HepG2 (cell line): ENCODE results near the gene MED25. TPM values are rescaled to one million over a fixed set of nuclear protein-coding genes. Genes with fewer than 3 reads are reported as not detected.

Experiments
- ATAC-seq: fragments of 200-7000 bp; cut with Tn5 transposase; 3 replicates; pipeline ENCODE4 v1.9.1; 2020; ENCODE audit warnings: mild to moderate bottlenecking, moderate library complexity
- BruUV-seq: library from RNA; stranded (reverse); fragments of 400-500 nt; replicated peaks from 2 replicates; lab custom pipeline; 2021; lab: Mats Ljungman, UMichigan
- CTCF ChIA-PET: fragments of 300-600 bp; formaldehyde crosslinking; extraction: SDS; loops from one replicate; lab custom pipeline; 2021; ENCODE audit warnings: low total read pairs, inconsistent platforms, low intra/inter-chr PET ratio; lab: Yijun Ruan, JAX
- POLR2A ChIA-PET: fragments of 350-600 bp; sonication (Branson Sonifier 250); formaldehyde crosslinking; loops from one replicate; lab custom pipeline; 2020; ENCODE audit warnings: antibody characterized with exemption, inconsistent platforms; lab: Yijun Ruan, JAX
- DNase-seq: peaks from one replicate; pipeline ENCODE4 v3.0.0-alpha.2; 2015; ENCODE audit warnings: low spot score
- FAIRE-seq: peaks from 3 replicates; lab custom pipeline; 2011; peaks lifted over from hg19 to GRCh38; lab: Jason Lieb, UNC
- H2AFZ ChIP-seq: one replicate; pipeline ENCODE4 v1.6.1; 2011; ENCODE audit warnings: low read length, inconsistent platforms
- H3K27ac ChIP-seq: fragments of 300-600 bp; 3 replicates; pipeline ENCODE4 v1.8.0; 2011; ENCODE audit warnings: mixed run types, mild to moderate bottlenecking, mixed read lengths, low read length, inconsistent platforms; ENCODE audit not compliant: insufficient read depth; ENCODE audit errors: extremely low read length
- H3K27me3 ChIP-seq, 2 experiments: fragments of 200-600 bp in 1 of 2; 2 replicates in 1 of 2; 3 replicates in 1 of 2; pipeline versions ENCODE4 v1.6.0 to v1.8.0; 2011; ENCODE audit warnings: low read length in 2 of 2, mild to moderate bottlenecking in 2 of 2, moderate library complexity in 2 of 2, inconsistent platforms in 1 of 2; ENCODE audit not compliant: insufficient read depth in 2 of 2, control insufficient read depth in 1 of 2
- H3K36me3 ChIP-seq, 2 experiments: fragments of 200-600 bp in 1 of 2; replicated peaks in 1 of 2; 2 replicates in 1 of 2; 3 replicates in 1 of 2; pipeline versions ENCODE4 v1.5.1 to v1.8.0; 2011; ENCODE audit warnings: low read length in 2 of 2, inconsistent platforms in 1 of 2; ENCODE audit not compliant: insufficient read depth in 2 of 2, control insufficient read depth in 1 of 2
- H3K4me1 ChIP-seq: 2 replicates; pipeline ENCODE4 v1.5.1; 2012; ENCODE audit warnings: low read length, inconsistent platforms; ENCODE audit not compliant: insufficient read depth
- H3K4me2 ChIP-seq: 2 replicates; pipeline ENCODE4 v1.6.0; 2011; ENCODE audit warnings: low read depth, low read length, inconsistent platforms
- H3K4me3 ChIP-seq, 3 experiments: fragments of 200-600 bp in 1 of 3; sonication (generic), shearing (Covaris generic) in 1 of 3; replicated peaks in 1 of 3; 2 replicates each; pipeline ENCODE4 v1.5.1; 2011 to 2016; ENCODE audit warnings: low read length in 3 of 3, inconsistent platforms in 2 of 3, low read depth in 2 of 3, mild to moderate bottlenecking in 2 of 3, control low read depth in 1 of 3, mixed read lengths in 1 of 3; ENCODE audit not compliant: insufficient read depth in 1 of 3
- H3K79me2 ChIP-seq: one replicate; pipeline ENCODE4 v1.6.1; 2011; ENCODE audit warnings: low read length, inconsistent platforms; ENCODE audit not compliant: insufficient read depth
- H3K9ac ChIP-seq: 2 replicates; pipeline ENCODE4 v1.6.0; 2011; ENCODE audit warnings: mild to moderate bottlenecking, low read depth, low read length, inconsistent platforms; ENCODE audit not compliant: insufficient read depth
- H3K9me3 ChIP-seq: 2 replicates; pipeline ENCODE4 v1.5.1; 2012; ENCODE audit warnings: mild to moderate bottlenecking, low read length
- H4K20me1 ChIP-seq: 2 replicates; pipeline ENCODE4 v1.6.0; 2011; ENCODE audit warnings: inconsistent platforms, mild to moderate bottlenecking, low read length, moderate library complexity; ENCODE audit not compliant: insufficient read depth
- CBFB ChIP-seq: sonication (generic); formaldehyde crosslinking; IDR thresholded peaks from 2 replicates; pipeline ENCODE4 v1.4.0; 2020; ENCODE audit warnings: missing genetic modification reagents
- CREB1 ChIP-seq, 2 experiments: fragments of 450-650 bp in 1 of 2; IDR thresholded peaks; 2 replicates each; pipeline ENCODE4 v1.6.1; 2016 to 2017; ENCODE audit warnings: control low read depth in 1 of 2, mild to moderate bottlenecking in 1 of 2, missing compliant biosample characterization in 1 of 2, missing genetic modification characterization in 1 of 2
- HCFC1 ChIP-seq: fragments of 150-350 bp; IDR thresholded peaks from 2 replicates; pipeline ENCODE4 v1.6.1; 2014; ENCODE audit warnings: low read depth, low read length
- MTA3 ChIP-seq: sonication (generic); formaldehyde crosslinking; IDR thresholded peaks from 2 replicates; pipeline ENCODE4 v1.4.0; 2020; ENCODE audit warnings: missing genetic modification reagents
- NFE2L2 ChIP-seq: fragments of 150-350 bp; IDR thresholded peaks from 2 replicates; pipeline ENCODE4 v1.6.1; 2014; ENCODE audit warnings: low read length
- TCF7L2 ChIP-seq: IDR thresholded peaks from 2 replicates; pipeline ENCODE4 v1.6.1; 2011; ENCODE audit warnings: mild to moderate bottlenecking, low read depth, low read length, moderate library complexity
- U2AF2 ChIP-seq: fragments of 200-400 bp; formaldehyde crosslinking; IDR thresholded peaks from 2 replicates; pipeline ENCODE4 v1.6.1; 2017; ENCODE audit warnings: low read depth, mild to moderate bottlenecking, low read length
- ZIK1 ChIP-seq: sonication (generic); formaldehyde crosslinking; IDR thresholded peaks from 2 replicates; pipeline ENCODE4 v1.5.0; 2020; ENCODE audit warnings: mild to moderate bottlenecking, low read depth, missing genetic modification reagents, borderline replicate concordance
- ZNF205 ChIP-seq: IDR thresholded peaks from 2 replicates; pipeline ENCODE4 v1.6.1; 2018; ENCODE audit warnings: missing biosample characterization, missing genetic modification reagents
- ZNF333 ChIP-seq: sonication (generic); formaldehyde crosslinking; IDR thresholded peaks from 2 replicates; pipeline ENCODE4 v1.4.0; 2020; ENCODE audit warnings: mild to moderate bottlenecking, missing genetic modification reagents, borderline replicate concordance
- ZSCAN20 ChIP-seq: sonication (generic); formaldehyde crosslinking; IDR thresholded peaks from 2 replicates; pipeline ENCODE4 v1.4.0; 2020; ENCODE audit warnings: missing genetic modification reagents, mild to moderate bottlenecking, borderline replicate concordance
- WGBS: methylation state at CpG from one replicate; pipeline ENCODE4 v1.1.6; 2017; ENCODE audit warnings: low lambda C conversion rate; 5-methylcytosine and 5-hydroxymethylcytosine counted together
- in situ Hi-C: cut with HindIII; loops from 2 replicates; pipeline ENCODE4 v1.10.0; 2017; ENCODE audit warnings: low pct_unique_long_range_greater_than_20kb; ENCODE audit not compliant: extremely low pct_ligation_motif_present
- intact Hi-C: fragments of 100-400 bp; cut with micrococcal nuclease; formaldehyde crosslinking; loops from one replicate; pipeline ENCODE4 v1.10.0; 2022; ENCODE audit not compliant: unreplicated experiment
- polyA plus RNA-seq, 8 experiments: library from polyadenylated mRNA; depleted of rRNA in 3 of 8; stranded (reverse) in 7 of 8; unstranded in 1 of 8; fragments of >200 nt; fragmentation: Illumina TruSeq in 4 of 8; extraction: Trizol in 4 of 8; gene quantifications; 2 replicates each; pipeline versions ENCODE4 v1.2.1 to v1.2.3, GENCODE V29; 2011 to 2016; ENCODE audit warnings: low read depth in 4 of 8, missing spikeins in 1 of 8, mixed read lengths in 1 of 8; ENCODE audit not compliant: insufficient read depth in 1 of 8
- total RNA-seq, 5 experiments: library from RNA; depleted of rRNA; stranded (reverse); fragments of >200 nt; fragmentation: Illumina TruSeq; extraction: Trizol; gene quantifications; 2 replicates each; pipeline ENCODE4 v1.2.3, GENCODE V29; 2016; ENCODE audit warnings: low read depth in 1 of 5
- TF ChIP-seq, protein P1 (sequence below): sonication (generic); formaldehyde crosslinking; IDR thresholded peaks from 2 replicates; pipeline ENCODE4 v1.5.1; 2020; ENCODE audit warnings: mild to moderate bottlenecking, missing genetic modification reagents, borderline replicate concordance
- TF ChIP-seq, protein P2 (sequence below): sonication (generic); formaldehyde crosslinking; IDR thresholded peaks from 2 replicates; pipeline ENCODE4 v1.5.0; 2020; ENCODE audit warnings: mild to moderate bottlenecking, missing genetic modification reagents
- TF ChIP-seq, protein P3 (sequence below): sonication (generic); formaldehyde crosslinking; IDR thresholded peaks from 2 replicates; pipeline ENCODE4 v1.4.0; 2020; ENCODE audit warnings: missing genetic modification reagents

Gene MED25
- total and polyA plus RNA-seq, 2 of the 13 experiments (the other 11 are each of a cell fraction or from before 2014, with no cell fraction given), result 11.1 to 15.1 TPM

DNA sequence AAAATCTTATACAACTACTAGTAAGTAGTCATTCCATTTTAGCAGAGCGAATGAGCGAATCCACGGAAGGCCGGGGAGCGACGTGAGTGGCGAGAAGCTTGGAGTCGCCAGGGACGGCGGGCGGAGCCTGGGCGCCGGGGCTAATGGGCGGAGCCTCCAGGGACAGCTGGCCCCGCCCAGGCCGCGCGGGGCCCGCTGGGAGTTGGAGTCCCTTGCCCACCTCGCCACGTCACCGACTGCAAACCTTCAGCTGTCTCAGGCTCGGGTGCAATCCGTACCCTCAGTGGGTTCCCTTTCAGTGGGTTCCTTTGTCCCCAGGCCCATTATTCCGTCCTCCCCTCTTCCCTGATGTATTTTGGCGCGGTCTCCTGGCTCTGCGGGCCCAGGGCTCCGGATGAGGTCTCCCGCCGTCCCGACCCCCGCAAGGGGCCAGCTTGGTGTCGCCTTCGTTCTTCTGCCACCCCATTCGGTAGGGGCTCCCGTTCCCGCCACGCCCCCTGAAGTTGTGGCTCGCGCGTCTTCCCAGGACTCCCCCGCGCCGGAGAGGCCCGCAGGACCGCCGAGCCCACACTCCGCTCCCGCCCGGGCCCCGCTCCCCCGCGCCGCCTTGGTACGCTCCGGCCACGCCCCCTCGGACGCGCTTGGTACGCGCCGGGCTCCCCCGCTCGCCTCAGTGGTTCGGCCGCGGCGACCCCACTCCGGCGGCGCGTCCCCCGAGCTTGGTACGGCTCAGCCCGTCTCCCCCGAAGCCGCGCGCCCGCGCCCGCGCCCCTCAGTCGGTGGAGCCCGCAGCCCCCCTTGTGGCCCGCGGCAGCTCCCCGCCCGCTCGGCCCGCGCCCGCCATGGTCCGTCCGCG, 32.6 kb downstream of the MED25 start, which contains the start of gene PTOV1:
Gene PTOV1, plus strand, starts transcription at position 673 of the 856 bp plus-strand sequence.
- BruUV-seq, result TSS peak; percentile 82
- Histone ChIP-seq H3K4me1 (peaks cover 30% of the 10 kb centered on the region), H3K4me3 (peak within 1 kb of the TSS; percentile 89 to 93 (median 90)), H2AFZ (no peak within 1 kb of the TSS), H3K79me2 (peaks cover 24% of the 10 kb centered on the region), H3K4me2 (peak within 1 kb of the TSS; percentile 89), H3K9ac (peak within 1 kb of the TSS; percentile 96), H4K20me1 (peaks cover 23% of the 10 kb centered on the region), H3K27me3 (no peaks in the 10 kb centered on the region; a peak in 1 of 5 replicates), H3K27ac (peak within 1 kb of the TSS; percentile 100), H3K36me3 (peaks cover 13 to 17% of the 10 kb centered on the region in 2 experiments; a peak in 4 of 5 replicates), H3K9me3 (no peaks in the 10 kb centered on the region)
- DNase-seq, result peak; percentile 90
- FAIRE-seq, result peak; percentile 83
- ChIA-PET CTCF (no interaction called here), POLR2A (interaction anchor here (0.6 to 3.1 kb wide), 13 partner anchors 10 to 165 kb away, joined by 3 to 29 read pairs (median 7); partner anchors contain the start of genes AKT1S1, AP2A1, ATF5 and NUP62)
- in situ Hi-C loops (no loop called here), intact Hi-C loops (no loop called here)
- ATAC-seq, result peak; percentile 84
- 21% methylated on average over 22 of the region's 98 CpGs for WGBS
- no peak for TF ChIP-seq U2AF2
- TF ChIP-seq MTA3 (CRISPR knock-in tag), result no peak
- TF ChIP-seq ZNF205, result no peak
- no peak for TF ChIP-seq NFE2L2
- TF ChIP-seq HCFC1, result peak; percentile 82
- no peak for TF ChIP-seq ZSCAN20 (CRISPR knock-in tag)
- TF ChIP-seq, protein P1, sequence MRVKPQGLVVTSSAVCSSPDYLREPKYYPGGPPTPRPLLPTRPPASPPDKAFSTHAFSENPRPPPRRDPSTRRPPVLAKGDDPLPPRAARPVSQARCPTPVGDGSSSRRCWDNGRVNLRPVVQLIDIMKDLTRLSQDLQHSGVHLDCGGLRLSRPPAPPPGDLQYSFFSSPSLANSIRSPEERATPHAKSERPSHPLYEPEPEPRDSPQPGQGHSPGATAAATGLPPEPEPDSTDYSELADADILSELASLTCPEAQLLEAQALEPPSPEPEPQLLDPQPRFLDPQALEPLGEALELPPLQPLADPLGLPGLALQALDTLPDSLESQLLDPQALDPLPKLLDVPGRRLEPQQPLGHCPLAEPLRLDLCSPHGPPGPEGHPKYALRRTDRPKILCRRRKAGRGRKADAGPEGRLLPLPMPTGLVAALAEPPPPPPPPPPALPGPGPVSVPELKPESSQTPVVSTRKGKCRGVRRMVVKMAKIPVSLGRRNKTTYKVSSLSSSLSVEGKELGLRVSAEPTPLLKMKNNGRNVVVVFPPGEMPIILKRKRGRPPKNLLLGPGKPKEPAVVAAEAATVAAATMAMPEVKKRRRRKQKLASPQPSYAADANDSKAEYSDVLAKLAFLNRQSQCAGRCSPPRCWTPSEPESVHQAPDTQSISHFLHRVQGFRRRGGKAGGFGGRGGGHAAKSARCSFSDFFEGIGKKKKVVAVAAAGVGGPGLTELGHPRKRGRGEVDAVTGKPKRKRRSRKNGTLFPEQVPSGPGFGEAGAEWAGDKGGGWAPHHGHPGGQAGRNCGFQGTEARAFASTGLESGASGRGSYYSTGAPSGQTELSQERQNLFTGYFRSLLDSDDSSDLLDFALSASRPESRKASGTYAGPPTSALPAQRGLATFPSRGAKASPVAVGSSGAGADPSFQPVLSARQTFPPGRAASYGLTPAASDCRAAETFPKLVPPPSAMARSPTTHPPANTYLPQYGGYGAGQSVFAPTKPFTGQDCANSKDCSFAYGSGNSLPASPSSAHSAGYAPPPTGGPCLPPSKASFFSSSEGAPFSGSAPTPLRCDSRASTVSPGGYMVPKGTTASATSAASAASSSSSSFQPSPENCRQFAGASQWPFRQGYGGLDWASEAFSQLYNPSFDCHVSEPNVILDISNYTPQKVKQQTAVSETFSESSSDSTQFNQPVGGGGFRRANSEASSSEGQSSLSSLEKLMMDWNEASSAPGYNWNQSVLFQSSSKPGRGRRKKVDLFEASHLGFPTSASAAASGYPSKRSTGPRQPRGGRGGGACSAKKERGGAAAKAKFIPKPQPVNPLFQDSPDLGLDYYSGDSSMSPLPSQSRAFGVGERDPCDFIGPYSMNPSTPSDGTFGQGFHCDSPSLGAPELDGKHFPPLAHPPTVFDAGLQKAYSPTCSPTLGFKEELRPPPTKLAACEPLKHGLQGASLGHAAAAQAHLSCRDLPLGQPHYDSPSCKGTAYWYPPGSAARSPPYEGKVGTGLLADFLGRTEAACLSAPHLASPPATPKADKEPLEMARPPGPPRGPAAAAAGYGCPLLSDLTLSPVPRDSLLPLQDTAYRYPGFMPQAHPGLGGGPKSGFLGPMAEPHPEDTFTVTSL (CRISPR knock-in tag), result no peak
- TF ChIP-seq, protein P2, sequence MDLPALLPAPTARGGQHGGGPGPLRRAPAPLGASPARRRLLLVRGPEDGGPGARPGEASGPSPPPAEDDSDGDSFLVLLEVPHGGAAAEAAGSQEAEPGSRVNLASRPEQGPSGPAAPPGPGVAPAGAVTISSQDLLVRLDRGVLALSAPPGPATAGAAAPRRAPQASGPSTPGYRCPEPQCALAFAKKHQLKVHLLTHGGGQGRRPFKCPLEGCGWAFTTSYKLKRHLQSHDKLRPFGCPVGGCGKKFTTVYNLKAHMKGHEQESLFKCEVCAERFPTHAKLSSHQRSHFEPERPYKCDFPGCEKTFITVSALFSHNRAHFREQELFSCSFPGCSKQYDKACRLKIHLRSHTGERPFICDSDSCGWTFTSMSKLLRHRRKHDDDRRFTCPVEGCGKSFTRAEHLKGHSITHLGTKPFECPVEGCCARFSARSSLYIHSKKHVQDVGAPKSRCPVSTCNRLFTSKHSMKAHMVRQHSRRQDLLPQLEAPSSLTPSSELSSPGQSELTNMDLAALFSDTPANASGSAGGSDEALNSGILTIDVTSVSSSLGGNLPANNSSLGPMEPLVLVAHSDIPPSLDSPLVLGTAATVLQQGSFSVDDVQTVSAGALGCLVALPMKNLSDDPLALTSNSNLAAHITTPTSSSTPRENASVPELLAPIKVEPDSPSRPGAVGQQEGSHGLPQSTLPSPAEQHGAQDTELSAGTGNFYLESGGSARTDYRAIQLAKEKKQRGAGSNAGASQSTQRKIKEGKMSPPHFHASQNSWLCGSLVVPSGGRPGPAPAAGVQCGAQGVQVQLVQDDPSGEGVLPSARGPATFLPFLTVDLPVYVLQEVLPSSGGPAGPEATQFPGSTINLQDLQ (CRISPR knock-in tag), result no peak
- TF ChIP-seq, protein P3, sequence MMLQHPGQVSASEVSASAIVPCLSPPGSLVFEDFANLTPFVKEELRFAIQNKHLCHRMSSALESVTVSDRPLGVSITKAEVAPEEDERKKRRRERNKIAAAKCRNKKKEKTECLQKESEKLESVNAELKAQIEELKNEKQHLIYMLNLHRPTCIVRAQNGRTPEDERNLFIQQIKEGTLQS (CRISPR knock-in tag), result no peak; the same call in 1 of the 2 replicates
- TF ChIP-seq ZNF333 (CRISPR knock-in tag), result 0 out of 2 replicates have a peak, but pooled peaks have one; percentile 42
- peak; percentile 58; the same call in 1 of the 2 replicates for TF ChIP-seq ZIK1
- peak; percentile 81 for TF ChIP-seq CREB1 (IDR thresholded peaks at IDR 0.05)
- peak; percentile 77; the same call in 1 of the 2 replicates for TF ChIP-seq CREB1 (CRISPR knock-in tag; IDR thresholded peaks at IDR 0.05)
- TF ChIP-seq CBFB (CRISPR knock-in tag), result peak; percentile 59; the same call in 1 of the 2 replicates
- no peak for TF ChIP-seq TCF7L2
